HG03575 (cell line): ENCODE results near the gene HNRNPAB.
"Not testable (repeated sequence)": the region's sequence is repeated elsewhere in the genome, so short reads cannot be mapped to it uniquely, and the experiment has no call there.

Experiments used
- ATAC-seq: cut with Tn5 transposase; IDR thresholded peaks from one replicate; pipeline ENCODE4 v1.9.1; 2021; ENCODE audit not compliant: unreplicated experiment, insufficient number of reproducible peaks, low FRiP score; ENCODE audit errors: extremely low read depth

The HNRNPAB gene

DNA sequence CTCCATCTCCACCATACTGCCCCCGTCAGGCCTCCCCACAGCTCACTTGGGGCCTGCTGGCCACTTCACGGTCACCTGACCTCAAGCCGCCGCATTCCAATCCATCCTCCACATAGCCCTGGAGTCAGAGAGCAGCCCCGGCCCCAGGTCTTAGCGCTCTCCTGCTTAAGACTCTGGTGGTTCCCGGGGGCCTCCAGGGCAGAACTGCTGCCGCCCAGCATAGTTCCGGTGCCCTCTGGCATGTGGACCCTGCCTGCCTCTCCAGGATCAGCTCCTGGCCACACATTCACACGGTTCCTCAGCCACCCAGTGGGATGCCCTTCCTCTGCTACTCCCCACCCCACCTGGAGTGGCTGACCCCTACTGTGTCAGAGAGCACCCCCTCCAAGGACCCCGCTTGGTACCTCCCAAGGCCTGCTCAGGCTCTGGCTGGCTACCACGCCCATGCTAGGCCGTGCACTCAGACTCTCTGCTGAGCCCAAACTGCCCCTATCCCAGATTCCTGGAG is 19.5 kb downstream of the HNRNPAB start:
- ATAC-seq = no peak

DNA sequence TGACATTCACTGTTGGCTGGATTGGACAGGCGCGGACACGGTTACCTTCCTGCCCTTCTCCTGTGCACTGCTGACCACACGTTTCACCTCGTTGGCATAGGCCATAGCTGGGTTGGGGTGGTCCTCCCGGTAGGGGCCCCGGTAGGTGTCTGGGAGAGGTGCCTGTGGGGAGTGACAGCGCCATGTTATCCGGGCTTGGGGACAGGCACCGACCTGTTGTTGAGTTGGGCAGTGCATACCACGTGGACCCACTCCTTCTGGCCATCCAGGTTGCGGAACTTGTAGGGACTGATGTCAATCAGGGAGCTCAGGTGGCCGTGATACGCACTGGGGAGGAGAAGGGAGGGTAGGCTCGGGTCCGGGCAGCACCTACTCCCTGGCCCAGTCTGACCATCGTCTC is 20.1 kb downstream of the HNRNPAB start:
- ATAC-seq = no peak

DNA sequence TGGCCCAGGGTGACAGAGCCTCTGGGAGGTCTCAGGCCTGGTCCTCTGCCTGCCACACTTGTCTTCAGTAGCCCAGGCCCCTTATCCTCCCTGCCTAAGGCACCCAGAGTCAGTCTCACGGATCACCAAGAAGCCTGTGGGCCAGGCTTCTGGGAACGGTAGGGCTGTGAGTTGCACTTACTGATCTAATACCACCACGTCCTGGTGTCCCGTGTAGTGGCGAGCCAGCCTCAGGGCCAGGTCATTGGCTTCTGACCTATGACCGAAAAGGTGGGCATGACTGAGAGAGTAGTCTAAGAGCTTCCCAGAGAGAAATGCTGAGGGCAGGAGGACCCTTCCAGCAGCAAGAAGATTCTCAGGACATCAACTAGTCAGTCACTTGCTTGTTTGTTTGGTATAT is 20.8 kb downstream of the HNRNPAB start:
- ATAC-seq = no peak

DNA sequence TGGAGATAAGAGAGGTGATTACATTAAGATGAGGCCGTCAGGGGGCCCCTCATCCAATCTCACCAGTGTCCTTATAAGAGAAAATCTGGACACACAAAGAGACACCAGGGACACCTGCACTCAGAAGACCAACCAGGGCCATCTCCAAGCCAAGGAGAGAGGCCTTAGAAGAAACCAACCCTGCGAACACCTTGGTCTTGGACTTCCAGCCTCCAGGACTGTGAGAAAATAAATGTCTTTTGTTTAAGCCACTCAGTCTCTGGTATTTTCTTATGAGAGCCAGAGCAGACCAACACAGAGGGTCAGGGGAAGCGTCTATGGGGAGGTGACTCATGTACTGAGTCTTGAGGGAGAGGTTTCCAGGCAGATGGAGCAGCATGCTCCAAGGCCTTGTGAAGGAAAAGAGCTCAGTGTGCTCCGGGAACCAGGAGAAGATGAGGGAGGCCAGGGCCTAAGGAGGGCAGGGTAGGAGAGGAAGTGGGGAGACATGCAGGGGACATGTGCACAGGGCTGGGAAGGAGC is 22.9 kb downstream of the HNRNPAB start:
- ATAC-seq = no peak

DNA sequence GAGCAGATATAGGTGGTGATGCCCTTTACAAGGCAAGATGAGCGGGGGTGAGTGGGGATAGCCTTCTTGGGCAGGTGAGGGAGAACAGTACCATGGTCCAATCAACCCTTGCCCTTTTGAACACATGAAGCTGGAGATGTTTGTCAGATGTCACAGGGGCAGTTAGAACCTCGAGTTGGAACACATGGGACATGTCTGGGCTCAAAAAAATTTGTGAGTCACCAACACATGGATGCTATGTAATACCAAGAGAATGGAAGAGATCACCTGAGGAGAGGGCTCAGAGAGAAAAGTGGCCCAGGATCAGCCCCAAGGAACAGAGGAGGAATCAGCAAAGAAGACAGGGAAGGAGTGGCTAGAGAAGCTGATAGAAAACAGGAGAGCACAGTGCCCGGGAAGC is 23.6 kb downstream of the HNRNPAB start:
- no peak for ATAC-seq

DNA sequence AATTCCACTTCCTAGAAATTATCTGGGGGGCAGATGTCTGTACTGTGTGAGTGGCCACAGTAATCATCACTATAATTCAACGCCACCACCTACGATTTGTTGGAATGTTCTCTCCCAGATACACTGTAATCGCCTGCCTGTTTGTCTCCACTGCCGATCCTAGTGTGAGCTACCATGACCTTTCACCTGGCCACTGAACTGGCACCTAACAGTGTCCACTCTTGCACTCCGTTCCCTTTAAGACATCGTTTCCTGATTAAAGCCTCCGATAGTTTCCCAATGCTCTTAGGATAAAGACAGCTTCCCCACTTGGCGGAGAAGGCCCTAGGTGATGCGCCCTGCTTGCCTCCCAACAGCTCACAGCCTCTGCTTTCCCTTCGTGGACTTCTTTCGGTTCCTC is 24.3 kb downstream of the HNRNPAB start:
- no peak for ATAC-seq

DNA sequence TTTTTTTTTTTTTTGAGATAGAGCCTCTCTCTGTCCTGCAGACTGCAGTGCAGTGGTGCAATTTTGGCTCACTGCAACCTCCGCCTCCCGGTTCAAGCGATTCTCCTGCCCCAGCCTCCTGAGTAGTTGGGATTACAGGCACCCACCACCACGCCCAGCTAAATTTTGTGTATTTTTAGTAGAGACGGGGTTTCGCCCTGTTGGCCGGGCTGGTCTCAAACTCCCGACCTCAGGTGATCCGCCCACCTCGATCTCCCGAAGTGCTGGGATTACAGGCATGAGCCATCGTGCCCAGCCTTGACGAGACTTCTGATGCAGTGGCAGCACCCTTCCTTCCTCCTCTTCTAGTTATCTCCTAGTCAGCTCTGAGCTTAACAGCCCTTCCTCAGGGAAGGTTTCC is 24.8 kb downstream of the HNRNPAB start:
- not testable (repeated sequence) for ATAC-seq

DNA sequence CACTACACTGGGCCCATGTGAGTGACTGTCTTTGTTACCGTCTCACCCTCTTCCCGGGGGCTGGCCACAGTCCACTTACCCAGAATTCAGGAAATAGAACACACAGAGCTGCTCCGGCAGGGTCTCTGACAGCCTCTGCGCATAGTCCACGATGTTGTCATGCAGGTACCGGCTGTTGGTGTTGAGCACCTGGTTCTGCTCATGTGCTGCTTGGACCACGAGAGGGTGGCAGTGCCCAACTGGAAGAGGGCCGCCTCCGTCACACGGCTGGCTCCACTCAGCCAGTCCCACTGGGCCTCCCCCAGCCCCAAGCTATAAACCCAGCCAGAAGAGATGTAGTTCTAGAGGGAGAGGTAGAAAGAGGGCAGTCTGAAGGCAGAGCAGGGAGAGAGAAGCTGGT is 25.5 kb downstream of the HNRNPAB start:
- ATAC-seq = no peak

DNA sequence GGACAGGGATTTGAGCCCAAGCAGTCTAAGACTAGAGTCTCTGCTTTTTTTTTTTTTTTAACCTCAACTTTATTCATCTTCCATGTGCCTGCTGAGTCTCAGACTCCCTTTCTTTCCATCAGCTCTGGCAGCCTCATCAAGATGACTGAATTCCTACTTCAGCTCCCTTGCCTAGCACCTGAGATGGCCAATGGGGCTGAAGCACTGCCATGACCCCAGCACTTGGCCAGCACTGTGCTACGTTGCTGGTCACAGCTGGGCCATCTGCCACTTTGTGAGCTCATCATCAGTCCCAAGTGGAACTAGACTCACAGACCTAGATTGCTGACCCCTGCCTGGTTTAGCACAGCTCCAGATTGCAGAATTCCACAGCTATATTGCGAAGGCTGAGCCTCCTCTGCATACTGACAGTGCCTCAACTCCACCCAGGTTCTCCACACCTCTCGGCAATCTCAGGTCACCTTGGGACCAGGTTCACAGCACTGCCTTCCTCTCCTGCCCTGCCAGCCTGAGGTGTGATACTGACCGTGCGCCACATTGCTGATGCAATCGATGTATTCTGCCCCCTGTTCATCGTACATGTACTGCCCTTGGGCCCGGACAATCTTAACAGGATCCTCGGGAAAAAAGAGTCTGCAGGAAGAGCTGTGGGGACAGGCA is 26.7 kb downstream of the HNRNPAB start:
- no peak for ATAC-seq

DNA sequence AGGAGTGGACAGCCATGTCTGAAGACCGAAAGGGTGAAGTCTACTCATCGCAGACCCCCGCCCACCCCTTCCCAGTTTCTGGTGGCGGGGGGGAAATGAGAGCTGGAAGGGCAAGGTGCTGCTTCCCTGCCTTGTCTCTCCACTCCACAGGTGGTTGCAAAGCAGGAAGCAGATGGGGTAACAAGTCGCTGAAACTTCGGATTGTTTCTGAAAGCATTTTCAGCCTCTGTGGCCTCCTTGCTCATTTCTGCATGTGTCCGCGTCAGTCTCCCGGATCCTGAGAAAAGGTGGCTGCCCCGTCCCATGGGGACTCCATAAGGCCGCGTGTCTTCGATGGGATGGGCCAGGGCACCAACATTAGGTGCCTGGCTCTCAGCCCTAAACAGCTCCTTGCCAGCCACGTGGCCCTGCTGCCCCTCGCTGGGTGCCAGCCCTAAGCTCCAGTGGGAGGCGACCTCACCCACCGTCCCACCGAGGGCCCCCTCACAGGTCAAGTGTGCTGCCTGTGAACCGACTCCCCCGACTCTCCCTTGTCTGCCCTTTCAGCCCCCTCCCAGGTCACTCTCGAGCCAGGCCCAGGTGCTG is 27.3 kb downstream of the HNRNPAB start:
- ATAC-seq = no peak

DNA sequence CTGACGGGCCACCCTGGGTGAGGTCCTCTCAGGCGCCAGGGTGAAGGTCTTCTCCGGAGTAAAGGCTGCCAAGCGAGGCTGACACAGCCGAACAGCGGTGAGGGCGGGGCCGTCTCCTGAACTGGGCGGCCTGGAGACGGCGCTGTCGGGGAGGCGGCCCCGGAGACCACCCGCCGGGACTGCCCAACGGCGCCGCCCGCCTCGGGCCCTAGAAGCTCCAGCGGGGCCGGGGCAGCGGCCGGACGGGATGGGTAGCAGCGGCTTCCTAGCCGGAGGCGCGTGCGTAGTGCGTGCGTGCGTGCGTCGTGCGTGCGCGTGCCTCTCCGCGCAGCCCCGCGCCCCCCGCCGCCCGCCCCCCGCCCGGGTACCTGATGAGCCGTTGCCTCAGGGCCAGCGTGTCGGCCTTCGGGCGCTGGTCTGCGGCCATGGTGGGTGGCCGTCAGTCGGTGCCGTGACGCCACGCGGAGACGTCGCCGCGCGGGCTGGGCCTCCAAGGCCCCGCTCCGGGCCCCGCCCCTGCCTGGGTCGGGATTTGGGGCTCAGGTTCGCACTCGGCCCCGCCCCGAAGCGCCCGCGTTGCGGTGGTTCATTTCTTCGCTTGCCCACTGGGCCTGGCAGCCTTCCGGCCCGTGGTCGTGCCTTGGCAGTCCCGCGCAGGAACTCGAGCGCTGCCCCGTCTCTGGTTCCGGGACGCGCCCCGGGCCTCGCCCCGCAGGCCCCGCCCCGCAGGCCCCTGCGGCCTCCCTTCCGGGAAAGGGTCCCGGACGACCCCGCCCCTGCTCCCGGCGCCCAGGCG is 28.0 kb downstream of the HNRNPAB start, which contains the start of gene PHYKPL:
PHYKPL (minus strand) TSS at position 679 of the 796 bp plus-strand sequence; CDS start at position 427, 252 bp downstream.
- no peak for ATAC-seq

DNA sequence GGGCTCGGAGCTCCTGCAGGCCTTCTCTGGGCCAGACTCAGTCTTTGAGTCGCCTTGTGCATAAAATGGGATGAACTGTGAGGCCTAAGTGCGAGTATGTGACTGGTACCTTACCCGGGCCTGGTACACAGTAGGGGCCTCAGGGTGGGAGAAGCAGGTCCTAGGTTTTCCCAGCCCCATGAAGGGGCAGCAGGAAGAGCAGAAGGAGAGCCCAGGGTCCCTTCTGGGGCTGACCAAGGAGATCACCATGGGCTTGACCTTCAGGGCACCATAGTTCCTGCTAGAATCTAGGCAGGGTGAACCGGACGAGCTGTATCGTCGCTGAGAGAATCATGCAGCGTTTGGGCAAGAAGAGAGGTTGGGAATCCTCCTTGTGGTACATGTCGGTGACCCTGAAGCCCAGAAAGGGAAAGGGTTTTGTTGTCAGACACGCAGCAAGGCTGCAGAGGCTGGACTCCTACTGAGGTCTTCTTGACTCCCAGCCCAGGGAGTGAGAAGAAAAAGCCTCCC is 28.6 kb downstream of the HNRNPAB start:
- ATAC-seq = no peak

DNA sequence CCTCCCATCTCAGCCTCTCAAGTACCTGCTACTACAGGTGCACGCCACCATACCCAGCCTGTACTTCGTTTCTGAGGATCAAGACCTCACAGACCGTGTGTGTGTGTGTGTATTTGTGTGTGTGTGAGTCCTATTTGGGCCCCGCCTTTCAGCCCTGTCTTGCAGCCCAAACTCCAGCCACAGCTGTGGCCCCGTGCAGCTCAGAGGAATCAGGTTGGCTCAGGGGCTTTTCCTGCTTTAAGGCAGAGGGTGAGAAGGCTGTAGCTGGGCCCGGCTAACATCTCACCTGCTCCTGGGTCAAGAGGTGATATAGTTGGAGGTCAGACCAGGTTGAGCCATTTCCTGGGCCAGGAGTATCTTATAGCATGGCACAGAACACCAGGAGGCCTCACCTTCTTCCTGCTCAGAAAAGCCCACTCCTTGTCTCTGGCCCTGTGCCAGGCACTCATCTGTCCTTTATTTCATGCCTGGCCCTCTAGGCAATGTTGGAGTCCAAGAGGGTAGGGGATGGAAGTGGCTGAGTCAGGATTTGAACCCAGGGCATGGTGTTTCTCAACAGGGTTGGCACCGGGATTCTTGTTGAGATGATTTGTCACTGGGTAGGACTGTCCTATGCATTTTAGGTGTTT is 29.9 kb downstream of the HNRNPAB start:
- no peak for ATAC-seq

DNA sequence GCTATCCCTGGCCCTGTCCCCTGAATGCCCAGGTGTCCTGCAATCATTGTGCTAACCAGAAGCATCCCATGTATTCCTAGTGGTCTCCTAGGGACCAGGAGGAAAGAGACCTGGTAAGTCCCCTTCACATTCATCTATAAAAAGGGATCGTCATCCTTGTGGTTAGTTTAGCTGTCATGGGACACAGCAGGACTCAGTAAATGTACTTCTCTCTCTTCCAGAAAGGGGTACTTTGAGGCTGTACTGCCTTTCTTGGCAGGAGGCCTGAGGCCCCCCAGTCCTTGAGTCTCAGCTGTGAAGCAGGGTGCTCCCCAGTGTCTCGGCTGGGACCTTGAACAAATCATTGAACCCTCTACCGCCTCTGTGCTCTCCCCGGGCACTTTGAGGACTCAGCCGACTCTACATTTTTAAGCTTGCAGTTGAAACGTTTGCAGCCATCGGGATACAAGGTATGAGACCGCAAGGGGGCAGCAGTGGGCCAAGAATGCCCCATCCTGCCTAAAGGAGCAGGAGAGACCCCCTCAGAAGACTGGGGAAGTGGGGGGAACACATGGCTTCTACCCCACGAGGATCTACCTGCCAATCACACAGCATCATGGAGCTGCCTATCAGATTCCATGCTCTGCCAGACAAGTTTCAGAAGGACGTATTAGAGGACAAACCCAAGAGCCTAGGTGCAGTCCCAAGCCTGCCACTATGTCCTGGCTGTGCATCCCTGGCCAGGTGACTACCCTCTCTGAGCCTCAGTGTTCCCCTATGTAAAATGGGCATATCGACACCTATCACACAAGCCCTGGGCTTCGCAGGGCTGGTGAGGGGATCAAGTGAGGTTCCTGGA is 30.6 kb downstream of the HNRNPAB start:
- no peak for ATAC-seq

DNA sequence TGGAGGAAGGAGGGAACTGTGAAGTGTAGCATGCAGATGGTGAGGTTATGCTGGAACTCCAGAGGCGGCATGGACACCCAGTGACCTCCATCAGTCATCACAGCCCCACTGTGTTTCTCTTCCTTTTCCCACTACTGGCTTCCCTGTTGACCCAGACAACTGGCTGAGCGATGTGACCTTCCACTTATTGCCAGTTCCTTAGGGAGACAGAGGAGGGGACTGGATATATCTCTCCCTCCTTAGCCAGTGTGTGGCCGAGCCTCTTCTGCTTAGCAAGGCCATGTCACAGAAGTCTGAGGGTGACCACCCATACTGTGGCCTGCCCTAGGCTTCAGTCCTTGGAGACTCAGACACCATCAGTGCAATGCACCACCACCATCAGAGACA is 31.2 kb downstream of the HNRNPAB start:
- no peak for ATAC-seq

DNA sequence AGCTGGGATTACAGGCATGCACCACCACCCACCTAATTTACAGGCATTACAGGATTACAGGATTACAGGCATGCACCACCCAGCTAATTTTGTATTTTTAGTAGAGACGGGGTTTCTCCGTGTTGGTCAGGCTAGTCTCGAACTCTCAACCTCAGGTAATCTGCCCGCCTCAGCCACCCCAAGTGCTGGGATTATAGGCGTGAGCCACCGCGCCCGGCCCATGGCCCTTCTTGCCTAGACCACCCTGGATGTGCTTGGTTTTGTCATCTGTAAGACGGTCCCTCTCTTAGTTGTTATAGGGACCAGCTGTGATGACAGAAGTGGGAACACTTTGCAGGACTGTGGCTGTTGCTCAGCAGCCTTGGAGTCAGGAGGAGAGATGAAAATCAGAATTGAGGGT is 31.8 kb downstream of the HNRNPAB start:
- no peak for ATAC-seq

DNA sequence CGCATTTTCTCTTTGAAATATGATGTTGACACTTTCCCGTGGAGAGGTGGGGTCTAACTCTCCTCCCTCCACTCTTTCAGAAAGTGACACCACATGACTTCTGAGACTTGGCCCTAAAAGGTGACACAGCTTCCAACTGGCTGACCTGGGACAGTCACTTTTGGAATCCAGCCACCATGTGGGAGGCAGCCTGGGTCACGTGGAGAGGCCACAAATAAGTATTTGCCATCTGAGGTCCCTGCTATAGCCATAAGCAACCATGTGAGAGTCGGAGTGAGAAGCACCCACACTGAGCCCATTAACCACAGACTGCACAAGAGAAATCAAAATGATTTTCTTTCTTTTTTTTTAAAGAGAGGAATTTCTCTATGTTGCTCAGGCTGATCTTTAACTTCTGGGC is 32.3 kb downstream of the HNRNPAB start:
- ATAC-seq = no peak
